OCI-LY1 (cell line): ENCODE data around the gene NPTX2.

Experiments
- EZH2 ChIP-seq: fragments of 200-600 bp; sonication (generic), shearing (Covaris generic); IDR thresholded peaks from 2 replicates; pipeline ENCODE4 v1.8.0; 2017; ENCODE audit warnings: borderline replicate concordance, mixed run types, mild to moderate bottlenecking, antibody characterized with exemption, low read length, moderate library complexity, mixed read lengths
- TF ChIP-seq, protein P1 (sequence below): fragments of 200-600 bp; sonication (generic), shearing (Covaris generic); IDR thresholded peaks from 2 replicates; pipeline ENCODE4 v1.5.1; 2017; ENCODE audit warnings: mild to moderate bottlenecking, antibody characterized with exemption, low read length, moderate library complexity, mixed read lengths

DNA sequence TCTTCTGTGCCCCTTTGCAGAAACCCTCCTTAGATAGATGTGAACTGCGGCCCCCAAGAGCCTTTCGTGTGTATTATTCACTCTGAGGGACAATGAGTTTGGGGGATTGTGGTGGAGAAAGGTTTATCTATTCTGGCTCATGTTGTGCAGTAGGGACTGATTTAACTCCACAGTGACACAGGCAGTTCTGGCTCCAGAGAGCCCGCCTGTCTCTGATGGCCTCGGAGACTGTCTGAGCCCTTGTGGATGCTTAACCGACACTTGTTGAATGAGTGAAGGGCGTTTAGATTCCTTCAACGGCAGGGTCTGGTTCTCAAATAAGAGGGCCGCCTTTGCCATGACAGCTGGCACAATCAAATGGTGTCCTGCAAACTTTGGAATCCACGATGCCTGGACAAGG, 5.8 kb downstream of the NPTX2 start:
- TF ChIP-seq EZH2: no peak
- TF ChIP-seq, protein P1, sequence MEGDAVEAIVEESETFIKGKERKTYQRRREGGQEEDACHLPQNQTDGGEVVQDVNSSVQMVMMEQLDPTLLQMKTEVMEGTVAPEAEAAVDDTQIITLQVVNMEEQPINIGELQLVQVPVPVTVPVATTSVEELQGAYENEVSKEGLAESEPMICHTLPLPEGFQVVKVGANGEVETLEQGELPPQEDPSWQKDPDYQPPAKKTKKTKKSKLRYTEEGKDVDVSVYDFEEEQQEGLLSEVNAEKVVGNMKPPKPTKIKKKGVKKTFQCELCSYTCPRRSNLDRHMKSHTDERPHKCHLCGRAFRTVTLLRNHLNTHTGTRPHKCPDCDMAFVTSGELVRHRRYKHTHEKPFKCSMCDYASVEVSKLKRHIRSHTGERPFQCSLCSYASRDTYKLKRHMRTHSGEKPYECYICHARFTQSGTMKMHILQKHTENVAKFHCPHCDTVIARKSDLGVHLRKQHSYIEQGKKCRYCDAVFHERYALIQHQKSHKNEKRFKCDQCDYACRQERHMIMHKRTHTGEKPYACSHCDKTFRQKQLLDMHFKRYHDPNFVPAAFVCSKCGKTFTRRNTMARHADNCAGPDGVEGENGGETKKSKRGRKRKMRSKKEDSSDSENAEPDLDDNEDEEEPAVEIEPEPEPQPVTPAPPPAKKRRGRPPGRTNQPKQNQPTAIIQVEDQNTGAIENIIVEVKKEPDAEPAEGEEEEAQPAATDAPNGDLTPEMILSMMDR: no peak
